ENCODE data around the gene TMEM239. TPM values are rescaled to one million over a fixed set of nuclear protein-coding genes. Genes with fewer than 3 reads are reported as not detected.

TMEM239 gene
- total RNA-seq, 1 donor from 2014 or later = not detected

DNA sequence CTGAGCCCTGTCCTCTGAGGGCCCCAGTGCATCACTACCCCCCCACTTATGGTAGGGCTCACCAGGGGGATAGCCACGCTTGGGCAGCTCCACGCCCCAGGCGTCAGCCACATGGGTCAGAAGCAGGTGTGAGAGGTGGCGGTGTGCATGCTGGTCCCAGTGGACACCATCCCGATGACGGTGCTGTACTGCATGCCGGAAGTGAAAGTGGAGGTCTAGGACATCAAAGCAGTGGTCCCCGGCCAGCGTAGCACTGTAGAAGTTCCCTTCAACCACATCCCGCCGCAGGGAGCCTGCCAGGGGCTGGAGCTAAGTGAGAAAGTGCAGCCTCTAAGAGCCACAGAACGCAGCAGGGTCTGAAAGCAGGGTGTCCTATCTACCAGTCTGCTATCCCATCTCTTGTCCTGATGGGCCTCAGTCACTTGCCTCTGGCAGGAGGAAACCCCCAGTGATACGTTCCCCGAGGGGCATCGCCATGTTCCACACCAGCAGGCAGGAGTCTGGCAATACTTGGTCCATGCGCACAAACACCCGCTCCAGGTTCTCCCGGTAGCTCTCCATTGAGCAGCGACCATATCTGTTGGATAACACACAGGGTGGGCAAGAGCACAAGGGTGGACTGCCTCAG is 22.1 kb downstream of the TMEM239 start:
- no peak overlapping the region for H3K27ac ChIP-seq
- H3K4me3 ChIP-seq = no peak overlapping the region
- no peaks in the 10 kb centered on the region for H3K9me3 ChIP-seq
- peaks cover 5% of the 10 kb centered on the region in 2 donors for H3K4me1 ChIP-seq
- no peaks in the 10 kb centered on the region for H3K36me3 ChIP-seq
- intact Hi-C loops (cut with DNase I) = loop anchor here (10.0 kb wide), 1 partner anchor 313 kb away; no protein-coding TSS in a partner anchor
- DNase-seq (ENCODE audit: low spot score in 2 of 2) = no peak
- H3K27me3 ChIP-seq = no peaks in the 10 kb centered on the region
- TF ChIP-seq, protein P1, sequence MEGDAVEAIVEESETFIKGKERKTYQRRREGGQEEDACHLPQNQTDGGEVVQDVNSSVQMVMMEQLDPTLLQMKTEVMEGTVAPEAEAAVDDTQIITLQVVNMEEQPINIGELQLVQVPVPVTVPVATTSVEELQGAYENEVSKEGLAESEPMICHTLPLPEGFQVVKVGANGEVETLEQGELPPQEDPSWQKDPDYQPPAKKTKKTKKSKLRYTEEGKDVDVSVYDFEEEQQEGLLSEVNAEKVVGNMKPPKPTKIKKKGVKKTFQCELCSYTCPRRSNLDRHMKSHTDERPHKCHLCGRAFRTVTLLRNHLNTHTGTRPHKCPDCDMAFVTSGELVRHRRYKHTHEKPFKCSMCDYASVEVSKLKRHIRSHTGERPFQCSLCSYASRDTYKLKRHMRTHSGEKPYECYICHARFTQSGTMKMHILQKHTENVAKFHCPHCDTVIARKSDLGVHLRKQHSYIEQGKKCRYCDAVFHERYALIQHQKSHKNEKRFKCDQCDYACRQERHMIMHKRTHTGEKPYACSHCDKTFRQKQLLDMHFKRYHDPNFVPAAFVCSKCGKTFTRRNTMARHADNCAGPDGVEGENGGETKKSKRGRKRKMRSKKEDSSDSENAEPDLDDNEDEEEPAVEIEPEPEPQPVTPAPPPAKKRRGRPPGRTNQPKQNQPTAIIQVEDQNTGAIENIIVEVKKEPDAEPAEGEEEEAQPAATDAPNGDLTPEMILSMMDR (IDR thresholded peaks at IDR 0.05) = no peak

DNA sequence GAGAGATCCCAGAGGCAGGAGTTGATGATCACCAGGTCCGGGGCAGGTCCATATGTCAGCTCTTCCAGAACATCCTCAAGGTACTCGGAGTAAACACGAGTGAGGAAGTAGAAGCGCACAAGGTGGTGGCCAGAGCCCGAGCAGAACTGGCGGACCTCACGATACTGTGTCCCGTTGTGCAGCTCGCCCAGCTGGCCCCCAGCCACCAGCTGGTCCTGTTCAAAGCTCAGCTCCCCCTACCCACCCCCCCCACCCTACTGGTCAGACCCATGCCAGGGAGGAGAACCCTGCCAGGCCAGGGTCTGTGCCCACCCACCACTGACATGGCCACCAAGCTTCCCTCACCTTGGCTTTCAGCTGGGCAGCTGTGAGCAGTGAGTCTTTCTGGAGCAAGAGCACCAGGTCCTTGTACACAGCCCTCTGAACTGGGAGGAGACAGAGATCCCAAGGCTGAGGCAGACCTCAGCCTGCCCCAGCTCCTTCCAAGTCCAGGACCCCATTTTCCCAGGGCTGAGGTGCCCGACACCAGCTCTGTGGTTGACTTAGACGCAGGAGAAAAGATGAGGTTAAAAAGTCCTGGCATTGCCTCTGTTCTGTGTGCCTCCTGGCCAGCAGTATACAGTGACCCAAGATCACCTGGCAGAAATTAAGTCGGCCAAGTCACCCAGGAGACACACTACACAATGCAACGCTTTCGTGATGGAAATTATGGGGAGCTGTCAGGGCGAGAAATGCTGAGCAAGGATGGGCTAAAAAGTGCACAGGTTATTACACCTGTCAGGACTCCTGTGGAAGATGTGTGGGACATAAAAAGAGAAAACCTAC is 22.9 kb downstream of the TMEM239 start:
- Histone ChIP-seq H3K4me3 (no peak overlapping the region), H3K27ac (no peak overlapping the region), H3K27me3 (no peaks in the 10 kb centered on the region), H3K36me3 (no peaks in the 10 kb centered on the region), H3K4me1 (peaks cover 5% of the 10 kb centered on the region in 2 donors), H3K9me3 (no peaks in the 10 kb centered on the region)
- DNase-seq (ENCODE audit: low spot score in 2 of 2) = no peak
- TF ChIP-seq, protein P1 (IDR thresholded peaks at IDR 0.05) = no peak
- intact Hi-C loops (cut with DNase I) = loop anchor here (10.0 kb wide), 1 partner anchor 314 kb away; no protein-coding TSS in a partner anchor

DNA sequence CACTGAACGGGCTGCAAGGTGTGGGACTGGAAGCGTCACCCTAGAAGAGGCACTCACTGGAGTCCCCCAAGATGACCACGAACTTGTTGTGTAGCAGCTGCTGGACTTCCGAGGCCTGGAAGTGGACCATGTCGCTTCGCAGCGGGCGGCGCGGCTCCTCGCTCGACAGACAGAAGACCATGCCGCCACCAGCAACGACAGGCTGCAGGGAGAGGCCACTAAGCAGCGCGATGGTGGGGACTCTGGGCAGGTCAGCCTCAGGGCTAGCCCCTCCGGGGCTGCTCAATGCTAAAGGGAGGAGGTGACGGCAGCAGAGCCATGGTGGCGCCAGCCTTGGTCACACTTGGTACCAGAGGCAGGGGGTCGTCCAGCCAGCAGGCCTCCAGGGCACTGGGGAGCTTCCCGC is 23.6 kb downstream of the TMEM239 start:
- Histone ChIP-seq H3K4me1 (peaks cover 5% of the 10 kb centered on the region in 2 donors), H3K4me3 (peak overlapping the region; percentile 73 to 87), H3K27me3 (no peaks in the 10 kb centered on the region), H3K9me3 (no peaks in the 10 kb centered on the region), H3K36me3 (no peaks in the 10 kb centered on the region), H3K27ac (peak overlapping the region; percentile 86 to 89)
- intact Hi-C loops (cut with DNase I) = loop anchor here (1.0 to 10.0 kb wide), 6 partner anchors 34 to 315 kb away; partner anchors contain the start of genes EBF4, GNRH2, MRPS26 and NOP56
- TF ChIP-seq, protein P1 (IDR thresholded peaks at IDR 0.05) = no peak
- DNase-seq (ENCODE audit: low spot score in 2 of 2) = no peak

DNA sequence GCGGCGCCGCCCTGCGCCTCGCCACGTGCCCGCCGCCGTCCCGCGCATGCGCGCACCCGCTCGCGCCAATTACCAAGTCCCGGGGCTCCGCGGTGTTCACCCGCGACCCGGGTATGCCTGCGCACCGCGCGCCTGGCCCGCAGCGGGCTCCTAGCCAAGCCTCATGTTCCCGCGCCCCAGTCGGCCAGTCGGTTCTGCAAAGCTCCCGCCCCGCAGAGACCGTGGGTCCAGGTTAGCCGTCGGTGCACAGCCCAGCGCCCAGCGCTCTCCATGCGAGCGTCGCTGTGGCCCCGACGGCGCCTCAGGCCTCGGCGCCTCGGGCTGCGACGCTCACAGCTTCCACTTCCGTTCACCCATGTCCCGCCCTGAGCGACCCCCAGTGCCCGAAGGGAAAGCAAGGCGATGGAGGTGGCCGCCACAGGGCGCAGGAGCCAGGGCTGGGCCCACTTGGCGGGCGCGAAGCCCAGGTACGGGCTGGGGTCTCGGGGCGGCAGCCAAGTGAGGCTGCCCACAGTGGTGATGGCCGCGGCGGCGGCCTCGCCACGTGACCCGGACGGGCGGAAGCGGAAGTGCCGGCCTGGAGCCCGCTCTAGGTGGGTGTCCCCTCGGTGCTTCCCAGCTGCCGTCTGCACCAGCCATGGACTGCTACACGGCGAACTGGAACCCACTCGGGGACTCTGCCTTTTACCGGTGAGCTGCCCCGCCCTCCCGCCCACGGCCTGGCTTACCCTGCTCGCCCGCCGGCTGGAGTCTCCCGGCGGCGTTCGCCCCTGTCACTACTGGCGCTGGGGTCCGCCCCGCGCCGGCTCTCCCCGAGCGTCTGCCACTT is 24.2 kb downstream of the TMEM239 start, which contains the start of the genes PCED1A and VPS16:
Gene PCED1A (minus strand): TSS at position 518 of the 829 bp plus-strand sequence. CDS start 743 bp downstream, outside the sequence.
Gene VPS16 (plus strand): TSS at position 608 of the 829 bp plus-strand sequence. CDS start 30 bp downstream, at position 638.
- intact Hi-C loops (cut with DNase I) = loop anchor here (1.0 to 10.0 kb wide), 5 partner anchors 33 to 204 kb away; partner anchors contain the start of genes EBF4, GNRH2, MRPS26 and NOP56

More for the DNA sequence above, 24.2 kb downstream of the TMEM239 start, which contains the start of the genes PCED1A and VPS16:
- Histone ChIP-seq H3K4me1 (peaks cover 5% of the 10 kb centered on the region in 2 donors), H3K4me3 (peak within 1 kb of the TSS; percentile 73 to 87), H3K27ac (peak within 1 kb of the TSS; percentile 86 to 89), H3K36me3 (no peaks in the 10 kb centered on the region), H3K27me3 (no peaks in the 10 kb centered on the region), H3K9me3 (no peaks in the 10 kb centered on the region)
- TF ChIP-seq, protein P1 (IDR thresholded peaks at IDR 0.05) = no peak
- DNase-seq (ENCODE audit: low spot score in 2 of 2) = peak; percentile 37 to 92

All from ascending aorta (tissue), 2 donors.